ENCODE results near the gene FOXJ3. TPM values are rescaled to one million over a fixed set of nuclear protein-coding genes. Genes with fewer than 3 reads are reported as not detected.

FOXJ3 gene
- total RNA-seq, 4 donors from 2014 or later, result 39.4 to 81.0 (median 56.3) TPM

DNA sequence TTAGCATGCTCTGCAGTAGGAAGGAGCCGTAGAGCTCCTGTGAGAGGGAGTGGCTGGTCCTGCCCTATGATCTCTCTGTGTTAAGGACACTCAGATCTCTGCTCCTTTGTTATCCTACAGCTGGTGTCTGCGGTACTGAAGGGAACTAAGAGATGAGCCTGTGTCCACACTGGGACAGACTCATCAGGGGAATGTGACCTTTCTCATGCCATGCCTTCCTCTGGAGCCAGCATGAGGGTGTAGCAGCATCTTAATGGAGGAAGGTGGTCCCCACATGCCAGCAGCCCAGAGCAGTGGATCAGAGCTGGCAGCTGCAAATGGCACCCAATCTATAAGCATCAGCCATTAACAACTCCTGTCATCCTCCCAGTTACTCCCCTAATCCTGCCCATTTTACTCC lies 206.5 kb downstream of the FOXJ3 start:
- Histone ChIP-seq H3K27me3 (no peaks in the 10 kb centered on the region), H3K4me3 (no peak overlapping the region), H3K4me1 (no peaks in the 10 kb centered on the region), H3K27ac (no peak overlapping the region), H3K36me3 (no peaks in the 10 kb centered on the region), H3K9me3 (no peaks in the 10 kb centered on the region)
- intact Hi-C loops (cut with DNase I; ENCODE audit: low total_unique reads) (no loop called here), in situ Hi-C loops (cut with MboI; ENCODE audit: low sequenced_read_pairs in 4 of 4) (loop anchor here in 1 of 4 donors (25.0 kb wide), 2 partner anchors 609 to 934 kb away; partner anchors contain the start of gene CLDN19)
- no peak for TF ChIP-seq POLR2A (IDR thresholded peaks at IDR 0.05)
- TF ChIP-seq, protein P1, sequence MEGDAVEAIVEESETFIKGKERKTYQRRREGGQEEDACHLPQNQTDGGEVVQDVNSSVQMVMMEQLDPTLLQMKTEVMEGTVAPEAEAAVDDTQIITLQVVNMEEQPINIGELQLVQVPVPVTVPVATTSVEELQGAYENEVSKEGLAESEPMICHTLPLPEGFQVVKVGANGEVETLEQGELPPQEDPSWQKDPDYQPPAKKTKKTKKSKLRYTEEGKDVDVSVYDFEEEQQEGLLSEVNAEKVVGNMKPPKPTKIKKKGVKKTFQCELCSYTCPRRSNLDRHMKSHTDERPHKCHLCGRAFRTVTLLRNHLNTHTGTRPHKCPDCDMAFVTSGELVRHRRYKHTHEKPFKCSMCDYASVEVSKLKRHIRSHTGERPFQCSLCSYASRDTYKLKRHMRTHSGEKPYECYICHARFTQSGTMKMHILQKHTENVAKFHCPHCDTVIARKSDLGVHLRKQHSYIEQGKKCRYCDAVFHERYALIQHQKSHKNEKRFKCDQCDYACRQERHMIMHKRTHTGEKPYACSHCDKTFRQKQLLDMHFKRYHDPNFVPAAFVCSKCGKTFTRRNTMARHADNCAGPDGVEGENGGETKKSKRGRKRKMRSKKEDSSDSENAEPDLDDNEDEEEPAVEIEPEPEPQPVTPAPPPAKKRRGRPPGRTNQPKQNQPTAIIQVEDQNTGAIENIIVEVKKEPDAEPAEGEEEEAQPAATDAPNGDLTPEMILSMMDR (IDR thresholded peaks at IDR 0.05 in 4 of 5, conservative IDR thresholded peaks at IDR 0.05 in 1 of 5), result no peak
- DNase-seq (no peak), ATAC-seq (no peak)

DNA sequence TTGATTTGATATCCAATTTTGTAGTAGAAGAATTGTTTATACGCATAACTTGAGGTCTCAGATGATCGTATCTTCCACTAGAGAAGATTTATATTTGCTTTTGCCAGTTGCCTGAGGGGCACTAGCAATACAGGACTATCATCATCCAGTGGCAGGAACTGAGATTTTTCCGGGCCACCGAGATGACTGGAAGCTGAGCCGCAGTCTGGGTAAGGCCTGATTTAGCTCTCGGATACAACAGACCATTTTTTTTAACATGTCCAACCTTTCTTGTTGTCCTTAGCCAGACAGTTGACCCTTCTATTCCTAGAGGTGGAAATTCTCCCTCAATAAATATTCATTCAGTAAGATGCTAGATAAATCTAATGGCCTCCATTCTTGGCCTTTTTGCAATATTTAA lies 207.3 kb downstream of the FOXJ3 start:
- H3K36me3 ChIP-seq, result no peaks in the 10 kb centered on the region
- TF ChIP-seq, protein P1 (IDR thresholded peaks at IDR 0.05 in 4 of 5, conservative IDR thresholded peaks at IDR 0.05 in 1 of 5), result no peak
- no peak for TF ChIP-seq POLR2A (IDR thresholded peaks at IDR 0.05)
- H3K9me3 ChIP-seq, result no peaks in the 10 kb centered on the region
- H3K27ac ChIP-seq, result no peak overlapping the region
- ATAC-seq (no peak), DNase-seq (no peak)
- H3K4me1 ChIP-seq, result no peaks in the 10 kb centered on the region
- H3K27me3 ChIP-seq, result no peaks in the 10 kb centered on the region
- no peak overlapping the region for H3K4me3 ChIP-seq
- in situ Hi-C loops (cut with MboI; ENCODE audit: low sequenced_read_pairs in 4 of 4) (loop anchor here in 1 of 4 donors (25.0 kb wide), 2 partner anchors 610 to 935 kb away; partner anchors contain the start of gene CLDN19), intact Hi-C loops (cut with DNase I; ENCODE audit: low total_unique reads) (no loop called here)

Other genes starting within 250 kb of the FOXJ3 start
- 1 to 10 TPM in 1 of 4 donors, not detected in 3; 1.0 TPM for gene GUCA2B, start 181.8 kb downstream of the FOXJ3 start, total RNA-seq
- 1 to 10 TPM in 1 of 4 donors, not detected in 3; 6.0 TPM for gene GUCA2A, start 170.5 kb downstream of the FOXJ3 start, total RNA-seq
- gene RIMKLA, start 45.6 kb upstream of the FOXJ3 start, total RNA-seq, result 1 to 10 TPM in 1 of 4 donors, under 1 TPM in 3; 0.78 to 1.2 (median 0.85) TPM
- 1 to 10 TPM in 1 of 4 donors, under 1 TPM in 1, not detected in 2; 0.80 to 1.0 TPM for gene ZMYND12, start 120.8 kb upstream of the FOXJ3 start, total RNA-seq
- gene PPCS, start 121.3 kb upstream of the FOXJ3 start, total RNA-seq, result 10 to 100 TPM; 31.7 to 55.1 (median 42.1) TPM
- 1 to 10 TPM in 2 of 4 donors, under 1 TPM in 2; 0.24 to 2.9 (median 0.74) TPM for gene CCDC30, start 128.1 kb upstream of the FOXJ3 start, total RNA-seq